Measurements from ENCODE around the gene KRTAP10-5. TPM values are rescaled to one million over a fixed set of nuclear protein-coding genes. Genes with fewer than 3 reads are reported as not detected.
"Not testable (repeated sequence)": the region's sequence is repeated elsewhere in the genome, so short reads cannot be mapped to it uniquely, and the experiment has no call there.

KRTAP10-5 gene
- polyA plus RNA-seq, 3 donors: not detected

DNA sequence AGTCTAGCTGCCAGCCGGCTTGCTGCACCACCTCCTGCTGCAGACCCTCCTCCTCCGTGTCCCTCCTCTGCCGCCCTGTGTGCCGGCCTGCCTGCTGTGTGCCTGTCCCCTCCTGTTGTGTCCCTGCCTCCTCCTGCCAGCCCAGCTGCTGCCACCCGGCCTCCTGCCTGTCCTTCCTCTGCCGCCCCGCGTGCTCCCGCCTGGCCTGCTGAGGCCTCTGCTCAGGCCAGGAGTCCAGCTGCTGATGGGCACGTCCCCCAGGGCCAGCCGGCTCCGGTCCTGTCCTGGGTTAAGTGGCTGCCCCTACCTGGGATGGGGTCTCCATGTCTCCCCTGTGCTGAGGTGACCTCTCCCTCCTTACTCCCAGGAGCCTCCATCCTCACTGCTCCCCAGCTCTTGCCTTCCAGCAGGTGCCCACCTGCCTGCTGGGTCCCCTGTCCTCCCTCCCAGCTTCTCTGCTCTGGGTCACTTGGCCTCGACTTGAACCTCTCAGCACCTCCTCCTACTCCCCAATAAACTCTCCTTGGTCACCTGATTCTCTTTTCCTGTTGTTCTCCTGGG is 32.3 kb upstream of the KRTAP10-5 start:
- H3K27ac ChIP-seq (ENCODE audit: low read depth, low read length): no peak overlapping the region
- WGBS, 3 donors: 74 to 88% (median 79%) methylated on average over 12 to 13 of the region's 13 CpGs

DNA sequence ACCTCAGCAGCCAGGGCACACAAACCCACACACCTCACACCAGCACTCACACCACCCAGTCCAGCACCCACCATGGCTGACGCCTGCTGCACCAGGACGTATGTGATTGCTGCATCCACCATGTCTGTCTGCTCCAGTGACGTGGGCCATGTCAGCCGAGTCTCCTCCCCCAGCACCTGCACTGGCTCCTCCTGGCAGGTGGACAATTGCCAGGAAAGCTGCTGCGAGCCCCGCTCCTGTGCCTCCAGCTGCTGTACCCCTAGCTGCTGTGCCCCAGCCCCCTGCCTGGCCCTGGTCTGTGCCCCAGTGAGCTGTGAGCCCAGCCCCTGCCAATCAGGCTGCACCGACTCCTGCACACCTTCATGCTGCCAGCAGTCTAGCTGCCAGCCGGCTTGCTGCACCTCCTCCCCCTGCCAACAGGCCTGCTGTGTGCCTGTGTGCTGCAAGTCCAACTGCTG is 31.7 kb upstream of the KRTAP10-5 start, which contains the start of gene KRTAP10-8:
Gene KRTAP10-8 (plus strand): TSS at position 51 of the 458 bp plus-strand sequence. CDS start 22 bp downstream, at position 73.
- no peak within 1 kb of the TSS for H3K27ac ChIP-seq (ENCODE audit: low read depth, low read length)
- WGBS, 3 donors: 82 to 86% (median 84%) methylated on average over 8 of the region's 8 CpGs

DNA sequence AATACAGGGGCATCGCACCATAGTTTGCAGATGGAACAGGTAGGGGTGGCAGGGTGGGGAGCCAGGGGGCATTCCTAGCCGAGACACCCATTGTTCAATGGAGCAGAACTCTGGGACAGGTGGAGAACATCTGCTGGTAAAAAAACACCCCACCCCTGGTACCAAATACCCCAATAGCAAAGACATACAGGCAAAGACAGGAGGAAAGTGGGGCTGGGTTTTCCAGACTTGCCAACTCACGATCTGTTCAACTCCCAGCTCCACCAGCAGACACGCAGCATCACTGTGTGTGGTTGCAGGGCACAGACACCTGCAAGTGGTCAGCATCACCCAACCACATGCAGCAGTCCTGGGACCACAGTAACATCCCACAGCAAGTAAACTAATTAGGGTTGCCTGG is 31.1 kb upstream of the KRTAP10-5 start:
- 82 to 85% (median 85%) methylated on average over 4 of the region's 4 CpGs for whole genome bisulfite sequencing, 3 donors
- no peak overlapping the region for H3K27ac ChIP-seq (ENCODE audit: low read depth, low read length)

DNA sequence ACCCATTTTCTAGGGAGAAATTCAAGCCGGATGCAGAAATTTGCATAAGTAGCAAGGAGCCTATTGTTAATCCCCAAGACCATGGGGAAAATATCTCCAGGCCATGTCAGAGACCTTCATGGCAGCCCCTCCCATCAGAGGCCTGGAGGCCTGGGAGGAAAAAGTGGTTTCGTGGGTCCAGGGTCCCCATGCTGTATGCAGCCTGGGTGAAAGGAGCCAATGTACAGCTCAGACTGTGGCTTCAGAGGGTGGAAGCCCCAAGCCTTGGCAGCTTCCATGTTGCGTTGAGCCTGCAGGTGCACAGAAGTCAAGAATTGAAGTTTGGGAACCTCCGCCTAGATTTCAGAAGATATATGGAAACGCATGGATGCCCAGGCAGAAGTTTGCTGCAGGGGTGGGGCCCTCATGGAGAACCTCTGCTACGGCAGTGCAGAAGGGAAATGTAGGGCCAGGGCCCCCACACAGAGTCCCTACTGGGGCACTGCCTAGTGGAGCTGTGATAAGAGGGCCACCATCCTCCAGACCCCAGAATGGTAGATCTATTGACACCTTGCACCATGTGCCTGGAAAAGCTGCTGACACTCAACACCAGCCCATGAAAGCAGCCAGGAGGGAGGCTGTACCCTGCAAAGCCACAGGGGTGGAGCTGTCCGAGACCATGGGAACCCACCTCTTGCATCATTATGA is 29.9 kb upstream of the KRTAP10-5 start:
- not testable (repeated sequence) for H3K27ac ChIP-seq (ENCODE audit: low read depth, low read length)
- WGBS, 3 donors: 91 to 96% (median 93%) methylated on average over 7 of the region's 7 CpGs

DNA sequence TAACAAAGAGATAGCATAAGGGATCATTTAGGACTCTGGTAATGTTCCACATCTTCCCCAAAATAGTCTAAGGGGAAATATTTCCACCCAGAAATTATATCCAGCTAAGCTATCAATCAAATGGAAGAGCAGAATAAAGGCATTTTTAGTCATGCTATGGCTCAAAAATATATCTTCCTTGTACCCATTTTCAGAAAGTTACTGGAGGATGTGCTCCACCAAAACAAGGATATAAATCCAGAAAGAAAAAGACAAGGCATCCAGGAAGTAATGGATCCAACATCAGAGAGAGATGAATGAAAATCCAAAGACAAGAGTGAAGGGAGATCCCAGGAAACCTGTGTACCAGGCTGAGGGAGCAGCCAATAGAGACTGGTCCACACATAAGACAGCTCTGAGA is 28.8 kb upstream of the KRTAP10-5 start:
- H3K27ac ChIP-seq (ENCODE audit: low read depth, low read length): no peak overlapping the region

DNA sequence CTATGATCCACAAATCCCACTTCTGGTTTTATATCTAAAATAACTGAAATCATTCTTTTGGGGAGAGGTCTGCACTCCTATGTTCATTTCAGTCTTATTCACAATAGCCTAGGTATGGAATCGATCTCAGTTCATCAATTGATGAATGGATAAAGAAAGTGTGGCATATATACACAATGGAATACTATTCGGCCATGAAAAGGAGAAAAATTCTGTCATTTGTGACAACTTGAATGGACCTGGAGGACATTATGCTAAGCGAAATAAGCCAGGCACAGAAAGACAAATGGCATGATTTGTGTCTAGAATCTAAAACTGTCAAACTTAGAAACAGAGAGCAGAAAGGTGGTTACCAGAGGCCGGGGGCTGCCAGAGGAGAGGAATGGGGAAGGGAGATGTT is 26.1 kb upstream of the KRTAP10-5 start:
- 74 to 76% (median 74%) methylated on average over 4 of the region's 4 CpGs for WGBS, 3 donors
- H3K27ac ChIP-seq (ENCODE audit: low read depth, low read length): no peak overlapping the region

DNA sequence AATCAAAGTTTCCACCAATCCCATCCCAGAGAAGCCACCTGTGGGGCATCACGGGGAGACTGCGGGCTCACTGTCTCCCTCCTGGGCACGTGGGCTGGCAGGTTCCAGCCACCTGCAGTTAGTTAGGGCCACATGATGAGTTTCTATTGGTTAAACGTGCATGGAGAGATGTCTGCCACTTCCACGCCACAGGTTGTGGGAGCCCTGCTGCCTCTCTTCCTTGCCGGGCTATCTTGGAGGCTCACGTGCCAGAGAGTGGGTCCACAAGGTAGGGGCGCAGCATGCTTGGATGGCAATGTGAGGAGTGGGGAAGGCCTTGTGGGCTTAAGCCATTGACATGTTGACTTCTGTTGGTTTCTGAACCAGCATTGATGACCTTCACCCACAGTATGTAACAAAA is 23.5 kb upstream of the KRTAP10-5 start:
- WGBS, 3 donors: 77 to 87% (median 85%) methylated on average over 8 of the region's 8 CpGs
- no peak overlapping the region for H3K27ac ChIP-seq (ENCODE audit: low read depth, low read length)

DNA sequence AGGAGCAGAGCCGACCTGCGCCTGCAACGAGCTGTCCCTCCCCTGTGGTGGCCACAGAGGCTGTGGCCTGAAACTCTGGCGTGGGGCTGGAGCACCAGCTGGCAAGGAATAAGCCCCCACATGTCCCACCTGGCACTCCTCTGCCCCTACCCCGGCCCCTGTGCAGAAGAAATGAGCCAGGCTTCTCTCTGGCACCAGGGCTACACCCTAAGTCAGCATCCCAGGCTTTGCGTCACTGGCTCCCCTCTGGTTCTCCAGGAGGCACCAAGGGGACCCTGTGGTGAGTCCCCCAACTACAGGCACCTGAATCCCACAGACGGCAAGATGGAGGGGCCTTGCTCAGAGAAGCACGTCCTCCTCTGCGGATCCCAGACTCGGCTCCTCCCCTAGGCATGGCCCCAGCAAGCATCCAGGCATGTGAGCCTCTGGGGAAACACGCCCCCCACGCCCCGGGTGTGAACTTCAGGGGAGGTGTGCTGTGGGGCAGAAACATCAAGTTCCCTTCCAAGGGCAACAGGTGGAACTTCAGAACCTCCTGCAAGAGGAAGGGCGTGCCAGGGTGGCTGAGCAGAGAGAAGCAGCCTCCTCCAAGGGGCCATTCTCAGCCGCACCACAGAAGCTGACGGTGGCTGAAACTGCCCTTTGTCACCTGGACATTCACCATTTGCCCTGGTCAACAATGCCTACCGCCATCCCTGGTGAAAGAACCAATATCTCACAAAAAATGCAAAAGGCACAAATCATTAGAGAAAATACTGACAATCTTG is 22.9 kb upstream of the KRTAP10-5 start:
- WGBS, 3 donors: 53 to 56% (median 55%) methylated on average over 16 to 17 of the region's 17 CpGs

DNA sequence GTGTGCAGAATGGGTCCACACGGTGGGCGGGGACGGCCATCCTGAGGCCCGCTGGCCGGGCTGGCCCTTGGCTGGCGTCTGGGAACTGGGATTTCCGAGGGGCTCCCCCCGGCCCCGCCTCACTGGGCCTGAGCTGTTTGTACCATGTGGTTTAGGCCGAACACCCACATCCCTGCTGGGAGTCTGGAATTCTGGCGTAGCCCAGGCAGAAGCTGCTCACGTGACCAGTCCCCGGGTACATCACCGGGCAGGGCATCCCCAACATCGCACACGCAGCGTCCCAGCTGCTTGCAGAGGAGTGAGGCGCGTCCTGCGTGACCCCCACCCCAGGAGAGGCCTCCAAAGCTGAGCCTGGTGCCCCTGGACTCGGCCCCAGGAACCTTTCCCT is 22.1 kb upstream of the KRTAP10-5 start:
- no peak overlapping the region for H3K27ac ChIP-seq (ENCODE audit: low read depth, low read length)
- 67 to 77% (median 76%) methylated on average over 18 to 21 of the region's 21 CpGs for WGBS, 3 donors

More for the DNA sequence above, 22.9 kb upstream of the KRTAP10-5 start:
- H3K27ac ChIP-seq (ENCODE audit: low read depth, low read length): no peak overlapping the region

DNA sequence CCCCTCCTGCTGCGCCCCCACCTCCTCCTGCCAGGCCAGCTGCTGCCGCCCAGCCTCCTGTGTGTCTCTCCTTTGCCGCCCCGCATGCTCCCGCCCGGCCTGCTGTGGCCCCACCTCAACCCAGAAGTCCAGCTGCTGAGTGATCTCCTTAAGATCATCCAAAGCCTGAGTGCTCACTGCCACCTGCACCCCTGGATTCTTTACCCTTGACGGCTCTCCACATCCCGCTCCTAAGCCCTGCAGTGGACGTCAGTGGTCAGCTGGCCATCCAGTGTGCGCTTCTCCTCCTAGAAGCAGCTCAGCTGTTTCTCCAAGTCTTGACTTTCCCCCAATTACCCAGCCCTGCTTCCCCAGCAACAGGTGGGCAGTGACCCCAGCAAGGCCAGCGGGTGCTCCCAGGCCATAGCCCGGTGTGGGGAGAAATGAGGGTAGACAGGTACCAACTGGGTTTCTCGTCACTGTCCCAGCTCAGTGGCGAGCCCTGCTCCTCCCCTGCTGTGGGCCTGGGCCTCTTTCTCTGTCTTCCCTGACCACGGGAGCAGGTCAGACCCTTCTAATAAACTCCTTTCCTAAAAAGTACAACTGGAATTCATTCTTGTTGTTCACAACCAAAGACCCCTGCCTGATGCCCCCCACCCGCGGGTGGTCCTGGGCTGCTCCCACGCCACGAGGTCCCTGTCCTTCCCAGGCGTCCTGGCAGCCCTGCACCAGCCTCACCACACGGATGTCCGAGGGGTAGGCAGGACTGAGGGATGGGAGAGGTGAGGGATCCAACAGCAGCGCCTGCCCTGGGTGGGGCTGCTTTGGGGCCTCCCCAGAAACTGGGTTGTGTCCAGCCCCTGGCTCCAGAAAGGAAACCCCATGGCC is 21.4 kb upstream of the KRTAP10-5 start:
- no peak overlapping the region for H3K27ac ChIP-seq (ENCODE audit: low read depth, low read length)
- WGBS, 3 donors: 57 to 76% (median 75%) methylated on average over 21 to 23 of the region's 23 CpGs

DNA sequence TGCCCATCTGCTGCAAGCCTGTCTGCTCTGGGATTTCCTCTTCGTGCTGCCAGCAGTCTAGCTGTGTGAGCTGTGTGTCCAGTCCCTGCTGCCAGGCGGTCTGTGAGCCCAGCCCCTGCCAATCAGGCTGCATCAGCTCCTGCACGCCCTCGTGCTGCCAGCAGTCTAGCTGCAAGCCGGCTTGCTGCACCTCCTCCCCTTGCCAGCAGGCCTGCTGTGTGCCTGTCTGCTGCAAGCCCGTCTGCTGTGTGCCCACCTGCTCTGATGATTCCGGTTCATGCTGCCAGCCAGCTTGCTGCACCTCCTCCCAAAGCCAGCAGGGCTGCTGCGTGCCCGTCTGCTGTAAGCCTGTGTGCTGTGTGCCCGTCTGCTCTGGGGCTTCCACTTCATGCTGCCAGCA is 20.7 kb upstream of the KRTAP10-5 start:
- H3K27ac ChIP-seq (ENCODE audit: low read depth, low read length): not testable (repeated sequence)
- WGBS, 3 donors: 58 to 76% (median 74%) methylated on average over 6 to 10 of the region's 10 CpGs

DNA sequence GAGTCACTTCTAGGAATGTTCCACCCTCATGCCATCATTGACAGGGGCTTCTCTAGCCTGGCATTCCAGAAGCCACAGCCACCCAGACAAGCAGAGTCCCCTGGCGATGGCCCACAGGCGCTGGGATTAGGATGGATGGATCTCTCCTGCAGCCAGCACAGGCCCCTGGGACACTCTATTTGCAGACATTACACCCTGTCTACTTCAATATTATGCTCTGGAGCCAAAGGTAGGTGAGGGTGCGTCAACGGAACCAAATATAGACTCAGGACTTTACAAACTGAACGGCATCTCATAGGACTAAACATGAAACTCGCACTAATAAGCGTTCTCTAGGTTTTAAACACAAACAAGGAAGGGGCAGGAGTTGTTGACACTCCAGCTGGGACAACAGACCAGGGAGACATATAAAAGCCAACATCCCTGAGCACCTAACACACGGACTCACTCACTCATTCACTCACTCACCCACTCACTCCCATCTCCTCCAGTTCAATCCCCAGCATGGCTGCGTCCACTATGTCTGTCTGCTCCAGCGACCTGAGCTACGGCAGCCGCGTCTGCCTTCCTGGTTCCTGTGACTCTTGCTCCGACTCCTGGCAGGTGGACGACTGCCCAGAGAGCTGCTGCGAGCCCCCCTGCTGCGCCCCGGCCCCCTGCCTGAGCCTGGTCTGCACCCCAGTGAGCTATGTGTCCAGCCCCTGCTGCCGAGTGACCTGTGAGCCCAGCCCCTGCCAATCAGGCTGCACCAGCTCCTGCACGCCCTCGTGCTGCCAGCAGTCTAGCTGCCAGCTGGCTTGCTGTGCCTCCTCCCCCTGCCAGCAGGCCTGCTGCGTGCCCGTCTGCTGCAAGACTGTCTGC is 19.9 kb upstream of the KRTAP10-5 start, which contains the start of gene KRTAP10-7:
Gene KRTAP10-7 (plus strand): TSS at position 480 of the 861 bp plus-strand sequence. CDS start 25 bp downstream, at position 505.
- 62 to 76% (median 67%) methylated on average over 15 to 23 of the region's 23 CpGs for WGBS, 3 donors
- H3K27ac ChIP-seq (ENCODE audit: low read depth, low read length): not testable (repeated sequence)

DNA sequence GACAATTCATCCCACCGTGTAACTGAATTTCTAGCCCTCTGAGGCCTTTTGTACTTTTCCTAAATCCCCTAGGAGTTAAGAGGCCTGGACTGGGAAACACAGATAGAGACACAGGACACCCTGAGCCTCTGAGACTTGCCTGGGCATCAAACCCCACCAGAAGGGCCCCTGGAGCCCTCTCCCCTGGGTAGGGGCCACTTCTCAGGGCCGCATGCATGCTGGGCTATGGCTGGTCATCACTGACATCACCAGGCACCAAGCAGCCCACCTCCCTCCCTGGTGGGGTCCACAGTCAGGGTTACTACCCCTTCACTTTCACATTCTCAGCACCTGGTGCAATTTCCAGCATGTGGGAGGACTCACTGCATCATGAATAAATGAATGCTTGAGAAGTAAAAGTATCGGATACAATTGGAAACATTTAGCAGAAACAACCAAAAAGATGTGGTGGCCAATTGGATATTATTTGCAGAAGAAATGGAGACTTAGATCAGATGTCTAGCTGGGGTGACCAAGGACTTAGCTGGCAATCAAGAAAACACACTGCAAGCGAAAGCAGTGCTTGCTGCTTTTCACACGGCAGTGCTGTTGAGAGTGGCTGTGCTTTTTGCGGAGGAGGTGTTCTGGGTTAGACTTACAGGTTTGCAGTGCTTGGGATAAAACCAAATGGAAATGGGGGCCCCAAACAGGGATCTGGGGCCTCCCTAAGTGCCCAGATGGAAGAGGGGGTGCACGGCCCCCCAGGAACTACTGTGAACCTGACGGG is 19.0 kb upstream of the KRTAP10-5 start:
- WGBS, 3 donors: 79 to 84% (median 83%) methylated on average over 8 of the region's 8 CpGs
- no peak overlapping the region for H3K27ac ChIP-seq (ENCODE audit: low read depth, low read length)

DNA sequence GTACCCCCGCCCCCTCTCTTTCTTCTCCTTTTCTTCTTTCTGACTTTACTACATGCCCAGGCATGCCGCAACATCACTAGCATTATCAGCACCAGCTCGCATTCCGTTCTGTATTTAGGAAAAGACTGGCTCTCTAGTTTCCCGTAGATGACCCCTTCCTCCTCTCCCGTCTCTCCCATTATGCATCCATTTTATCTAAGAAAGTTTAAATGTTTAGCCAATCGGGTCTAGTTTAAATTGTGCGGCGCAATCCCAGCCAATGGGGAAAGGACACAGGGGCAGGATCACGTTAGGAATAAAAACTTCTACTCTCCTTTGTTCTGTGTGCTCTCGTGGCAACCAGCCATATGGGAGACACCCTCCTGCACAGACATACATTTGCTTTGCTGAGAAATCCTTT is 17.7 kb upstream of the KRTAP10-5 start:
- 59 to 75% (median 75%) methylated on average over 11 of the region's 11 CpGs for WGBS, 3 donors
- H3K27ac ChIP-seq (ENCODE audit: low read depth, low read length): no peak overlapping the region

DNA sequence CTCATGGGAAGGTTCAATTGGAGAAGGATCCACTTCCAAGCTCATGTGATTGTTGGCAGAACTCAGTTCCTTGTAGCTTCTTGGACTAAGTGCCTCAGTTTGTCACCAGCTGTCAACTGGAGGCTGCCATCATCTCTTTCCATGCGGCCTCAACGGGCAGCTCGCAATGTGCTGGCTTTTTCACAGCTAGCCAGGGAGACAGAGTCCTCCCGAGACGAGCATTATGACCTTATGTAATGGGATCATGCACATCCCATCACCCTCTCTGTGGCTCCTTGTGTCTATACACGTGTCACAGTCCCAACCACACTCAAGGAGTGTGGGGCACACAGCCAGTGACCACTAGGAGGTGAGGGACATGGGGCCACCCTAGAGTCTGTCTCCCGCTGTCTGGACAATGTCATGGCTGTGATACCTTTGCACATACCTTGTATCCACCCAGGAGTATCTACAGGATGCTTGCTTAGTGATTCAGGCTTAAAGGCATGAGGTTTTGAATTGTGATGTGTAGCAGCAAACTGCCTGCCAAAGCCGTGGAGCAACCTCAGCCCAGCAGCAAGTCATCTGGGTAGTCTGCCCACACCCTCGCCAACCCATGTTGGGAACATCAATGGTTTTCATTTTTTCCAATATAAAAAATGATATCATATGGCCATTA is 15.8 kb upstream of the KRTAP10-5 start:
- 71 to 82% (median 81%) methylated on average over 9 of the region's 9 CpGs for WGBS, 3 donors
- H3K27ac ChIP-seq (ENCODE audit: low read depth, low read length): no peak overlapping the region

DNA sequence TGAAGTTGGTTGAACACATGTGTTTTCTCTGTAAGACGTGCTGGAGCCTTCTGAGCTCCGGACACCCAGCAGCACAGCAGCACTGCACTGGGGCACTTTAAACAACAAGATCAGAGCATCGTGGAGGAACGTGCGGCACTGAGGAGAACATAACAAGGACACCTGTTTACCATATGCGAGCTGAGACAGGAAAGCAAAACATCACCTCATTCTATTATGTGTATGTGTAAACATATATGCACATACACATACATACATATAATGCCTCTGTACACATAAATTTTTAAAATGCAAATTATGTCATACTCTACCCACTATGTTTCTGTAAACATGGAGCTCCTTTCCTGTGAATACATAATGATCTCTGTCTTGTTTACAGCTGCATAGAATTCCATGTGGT is 15.1 kb upstream of the KRTAP10-5 start:
- H3K27ac ChIP-seq (ENCODE audit: low read depth, low read length): no peak overlapping the region
- 59 to 78% (median 74%) methylated on average over 6 of the region's 6 CpGs for WGBS, 3 donors
